ENCODE measurements around the gene LRRC45. TPM values are rescaled to one million over a fixed set of nuclear protein-coding genes. Genes with fewer than 3 reads are reported as not detected.

Gene LRRC45
- total and polyA plus RNA-seq, 9 of the 15 experiments (the other 6 are each of a cell fraction or from before 2014, with no cell fraction given), result 3.5 to 21.5 (median 11.2) TPM; not detected in 2

- TF ChIP-seq VEZF1 (CRISPR knock-in tag; IDR thresholded peaks at IDR 0.05) (peak; percentile 55; the same call in 1 of the 2 replicates), EZH2 (IDR thresholded peaks at IDR 0.05; ENCODE audit: borderline replicate concordance, low read depth, low read length) (no peak)
These were observed 1.8 kb upstream of the LRRC45 start (continued) for GRCh38 chr17:82021107-82021899.

- in situ Hi-C loops (cut with MboI), result no loop called here
- CTCF ChIA-PET (ENCODE audit: low intra/inter-chr PET ratio), result interaction anchor here (6.6 kb wide), 1 partner anchor 62 kb away, joined by 103 read pairs; the partner anchor contains the start of gene NOTUM
- Histone ChIP-seq H3K4me2 (ENCODE audit: insufficient read depth, low read length) (peak overlapping the region; percentile 84), H3K36me3 (ENCODE audit: control insufficient read depth, insufficient read depth, low read length) (peaks cover 30% of the 10 kb centered on the region; the same call in 1 of the 3 replicates), H3K27ac (ENCODE audit: extremely low read depth, low read depth, low read length) (peak overlapping the region; percentile 77), H3K4me1 (replicated peaks in 1 of 2; ENCODE audit: control insufficient read depth in 2 of 2, insufficient read depth in 2 of 2, low read length in 2 of 2) (peaks cover 14 to 91% of the 10 kb centered on the region in 2 experiments), H2AFZ (ENCODE audit: low read depth, low read length) (no peak overlapping the region), H3K9ac (ENCODE audit: insufficient read depth in 1 of 2, low read depth in 2 of 2, low read length in 2 of 2) (peak overlapping the region; percentile 75 to 95), H3K9me3 (replicated peaks; ENCODE audit: control insufficient read depth, insufficient read depth, low read depth, low read length) (no peaks in the 10 kb centered on the region), H3K27me3 (ENCODE audit: control insufficient read depth in 2 of 2, insufficient read depth in 2 of 2, low read length in 2 of 2) (no peaks in the 10 kb centered on the region), H3K4me3 (peak overlapping the region; percentile 91), H3K9me1 (ENCODE audit: control insufficient read depth, insufficient read depth, low read length) (no peaks in the 10 kb centered on the region), H4K20me1 (replicated peaks; ENCODE audit: control insufficient read depth, insufficient read depth, low read length) (peaks cover 17% of the 10 kb centered on the region), H3K79me2 (ENCODE audit: control insufficient read depth, insufficient read depth, low read length) (peaks cover 36% of the 10 kb centered on the region)
- ATAC-seq (peak; percentile 1; the same call in 1 of the 3 replicates), FAIRE-seq (peak; percentile 90), DNase-seq (ENCODE audit: extremely low read depth in 1 of 4, low spot score in 3 of 4) (peak in 2 of 4 experiments; percentile 60 to 79)
- BruUV-seq (replicated peaks), result no TSS peak
- POLR2A ChIA-PET, result interaction anchor here (0.6 to 5.0 kb wide), 5 partner anchors 9 to 130 kb away, joined by 3 to 51 read pairs (median 4); partner anchors contain the start of genes ALYREF, ANAPC11, DCXR and PCYT2
- intact Hi-C loops (cut with micrococcal nuclease), result loop anchor here (1.0 to 5.0 kb wide), 3 partner anchors 45 to 161 kb away; partner anchors contain the start of genes ASPSCR1 and P4HB
- WGBS (ENCODE audit: insufficient coverage, low coverage, missing lambda C conversion rate), result under 1% methylated on average over 10 of the region's 10 CpGs
- peak in 1 of 2 experiments; percentile 51; a peak in 1 of 4 replicates for TF ChIP-seq TEAD1 (CRISPR knock-in tag; IDR thresholded peaks at IDR 0.05)
- 0 out of 2 replicates have a peak, but pooled peaks have one; percentile 12 for TF ChIP-seq GATA2 (CRISPR knock-in tag; IDR thresholded peaks at IDR 0.05)
- peak; percentile 32; the same call in 1 of the 2 replicates for TF ChIP-seq TAL1 (IDR thresholded peaks at IDR 0.05)
- no peak for TF ChIP-seq ZNF695 (CRISPR knock-in tag; IDR thresholded peaks at IDR 0.05)
- TF ChIP-seq MAFF (IDR thresholded peaks at IDR 0.05; ENCODE audit: low read length), result no peak
- peak; percentile 38 for TF ChIP-seq RBM39 (optimal IDR thresholded peaks at IDR 0.05; ENCODE audit: low read depth, low read length)
- no peak for TF ChIP-seq TAF9B (IDR thresholded peaks at IDR 0.05; ENCODE audit: partially characterized antibody)
- peak; percentile 58; the same call in 1 of the 2 replicates for TF ChIP-seq KAT7 (CRISPR knock-in tag; IDR thresholded peaks at IDR 0.05; ENCODE audit: borderline replicate concordance)
- 0 out of 4 replicates have a peak, but pooled peaks of 1 of the 2 experiments have one; percentile 42 for TF ChIP-seq ZNF639 (CRISPR knock-in tag; conservative IDR thresholded peaks at IDR 0.05 in 1 of 2, IDR thresholded peaks at IDR 0.05 in 1 of 2)
- TF ChIP-seq TAF1 (IDR thresholded peaks at IDR 0.05; ENCODE audit: control insufficient read depth, extremely low read depth, insufficient read depth, low read length, severe bottlenecking), result peak; percentile 34
- peak in 1 of 2 experiments; percentile 36; a peak in 1 of 4 replicates for TF ChIP-seq SIN3A (IDR thresholded peaks at IDR 0.05; ENCODE audit: borderline replicate concordance in 2 of 2, control insufficient read depth in 1 of 2, low read depth in 2 of 2, low read length in 2 of 2)
- peak; percentile 22; the same call in 1 of the 2 replicates for TF ChIP-seq CXXC5 (CRISPR knock-in tag; IDR thresholded peaks at IDR 0.05)
- TF ChIP-seq ZNF586 (CRISPR knock-in tag; conservative IDR thresholded peaks at IDR 0.05), result no peak
These were observed 1.2 kb upstream of the LRRC45 start for GRCh38 chr17:82021900-82022309.
